Urinary bladder (tissue), 4 donors: ENCODE results near the gene SUN5. TPM values are rescaled to one million over a fixed set of nuclear protein-coding genes. Genes with fewer than 3 reads are reported as not detected.
"Not testable (repeated sequence)": the region's sequence is repeated elsewhere in the genome, so short reads cannot be mapped to it uniquely, and the experiment has no call there.

Source experiments
- DNase-seq: peaks from one replicate; pipeline ENCODE4 v3.0.0-alpha.2; 2015; ENCODE audit errors: extremely low spot score
- H3K27ac ChIP-seq: one replicate; pipeline ENCODE4 v1.5.1; 2013; ENCODE audit warnings: low read depth, mild to moderate bottlenecking, moderate library complexity
- H3K36me3 ChIP-seq: one replicate; pipeline ENCODE4 v1.6.1; 2013; ENCODE audit warnings: mild to moderate bottlenecking, moderate library complexity; ENCODE audit not compliant: insufficient read depth
- H3K4me1 ChIP-seq: one replicate; pipeline ENCODE4 v1.6.1; 2013; ENCODE audit warnings: mild to moderate bottlenecking, moderate library complexity; ENCODE audit not compliant: insufficient read depth
- H3K4me3 ChIP-seq: one replicate; pipeline ENCODE4 v1.5.1; 2013; ENCODE audit warnings: low read depth, low read length
- WGBS: extraction: QIAGEN DNeasy Blood & Tissue Kit; methylation state at CpG from one replicate; pipeline ENCODE4 v1.1.7; 2013; 5-methylcytosine and 5-hydroxymethylcytosine counted together
- polyA plus RNA-seq: library from polyadenylated mRNA; stranded (reverse); fragments of 200-250 nt; gene quantifications from one replicate; pipeline ENCODE4 v1.2.3, GENCODE V29; 2013
- total RNA-seq: library from RNA; depleted of rRNA; stranded (reverse); fragments of >200 nt; gene quantifications from one replicate; pipeline ENCODE4 v1.2.3, GENCODE V29; 2014
- donor health status: healthy with polysubstance abuse.
- donor health status: healthy.

SUN5 gene
- total and polyA plus RNA-seq, 2 donors, result not detected

DNA sequence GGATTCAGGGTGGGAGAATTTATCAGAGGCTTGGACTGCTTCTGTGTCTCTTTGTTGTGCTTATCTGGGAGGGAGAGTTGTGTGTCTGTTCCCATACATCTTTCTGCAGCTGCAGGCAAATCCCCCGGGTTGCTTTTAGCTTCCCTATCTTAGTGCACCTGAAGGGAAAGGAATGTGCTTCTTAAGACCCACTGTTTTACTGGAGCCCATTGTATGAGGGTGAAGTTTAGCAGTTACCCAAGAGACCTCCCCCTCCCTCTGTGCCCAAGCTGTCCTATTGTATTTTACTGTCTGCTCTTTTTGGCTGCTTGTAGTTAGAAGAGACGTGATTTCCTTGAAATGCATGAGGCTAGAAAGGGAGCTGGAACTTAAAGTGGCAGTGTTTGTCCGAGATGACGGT lies 53.7 kb downstream of the SUN5 start:
- not testable (repeated sequence) for H3K27ac ChIP-seq, H3K4me3 ChIP-seq, H3K36me3 ChIP-seq, H3K4me1 ChIP-seq, DNase-seq
- WGBS, result 12% methylated on average over 4 of the region's 4 CpGs

DNA sequence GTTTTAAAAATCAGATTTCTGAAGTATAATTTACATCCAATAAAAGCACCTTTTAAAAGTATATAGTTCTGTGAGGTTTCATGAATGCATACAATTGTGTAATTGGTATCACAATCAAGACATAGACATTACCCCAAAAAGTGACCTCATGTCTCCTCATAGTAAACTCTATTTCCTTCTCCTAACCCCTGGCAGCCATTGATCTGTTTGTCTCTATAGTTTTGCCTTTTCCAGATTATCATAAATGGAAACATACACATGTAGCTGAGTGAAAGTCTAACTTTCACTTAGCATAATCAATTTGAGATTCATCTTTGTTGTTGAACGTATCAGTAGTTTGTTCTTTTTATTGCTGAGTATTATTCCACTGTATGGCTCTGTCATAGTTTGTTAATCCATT lies 57.6 kb downstream of the SUN5 start:
- DNase-seq, result no peak
- Histone ChIP-seq H3K36me3 (no peaks in the 10 kb centered on the region), H3K4me1 (no peaks in the 10 kb centered on the region), H3K4me3 (no peak overlapping the region), H3K27ac (no peak overlapping the region)
- 73% methylated on average over 1 of the region's 1 CpG for WGBS

DNA sequence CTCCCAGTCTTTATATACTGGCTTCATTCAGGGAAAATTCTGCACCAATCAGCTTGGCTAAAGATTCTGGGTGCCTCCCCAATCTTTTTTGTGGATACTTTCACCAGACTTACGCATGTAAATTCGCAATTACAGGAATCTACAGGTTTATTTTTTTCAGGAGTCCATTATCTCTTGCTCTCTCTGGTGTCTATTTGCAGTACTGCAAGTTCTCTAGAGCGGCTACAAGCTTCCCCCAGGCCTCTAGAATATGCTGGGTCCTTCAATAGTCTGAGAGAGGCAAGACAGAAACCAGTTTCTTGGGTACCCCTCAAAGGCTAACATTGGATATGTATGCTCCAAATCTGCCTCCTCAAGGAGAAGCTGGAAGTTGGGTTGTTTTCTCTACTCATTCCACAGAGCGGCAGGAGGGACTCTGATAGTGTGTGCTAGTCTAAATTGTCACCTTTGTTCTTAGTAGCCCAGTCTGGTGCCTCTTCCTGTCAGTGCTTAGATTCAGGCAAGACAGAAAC lies 58.5 kb downstream of the SUN5 start:
- no peaks in the 10 kb centered on the region for H3K4me1 ChIP-seq
- WGBS, result 42% methylated on average over 4 of the region's 4 CpGs
- no peaks in the 10 kb centered on the region for H3K36me3 ChIP-seq
- no peak for DNase-seq
- H3K27ac ChIP-seq, result no peak overlapping the region
- H3K4me3 ChIP-seq, result no peak overlapping the region

DNA sequence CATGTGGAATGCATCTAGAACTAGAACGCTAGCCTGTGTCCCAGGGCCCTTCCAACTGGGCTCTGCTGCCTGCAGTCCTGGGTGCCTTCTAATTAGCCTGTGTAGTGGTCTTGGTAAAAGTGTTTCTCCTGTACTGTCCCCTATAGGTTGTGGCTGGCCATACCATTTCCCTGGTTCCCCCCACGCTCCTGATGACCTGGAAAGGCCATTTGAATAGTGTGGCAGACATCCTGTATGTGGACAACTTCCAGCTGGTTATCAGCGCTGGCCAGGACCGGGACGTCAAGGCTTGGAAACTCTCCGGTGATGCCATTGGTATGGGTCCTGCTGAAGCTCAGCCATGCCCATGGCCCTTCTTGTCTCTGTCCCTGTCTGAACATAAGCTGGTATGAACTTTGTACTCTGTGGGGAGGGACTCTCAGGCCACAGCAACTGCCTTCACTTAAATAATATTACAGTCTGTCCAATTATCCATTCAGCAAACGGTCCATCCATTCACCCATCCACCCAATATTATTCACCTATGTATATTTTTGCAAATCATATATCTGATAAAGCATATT lies 60.7 kb downstream of the SUN5 start:
- no peak overlapping the region for H3K4me3 ChIP-seq
- no peak for DNase-seq
- H3K4me1 ChIP-seq, result no peaks in the 10 kb centered on the region
- WGBS, result 83% methylated on average over 7 of the region's 7 CpGs
- no peaks in the 10 kb centered on the region for H3K36me3 ChIP-seq
- H3K27ac ChIP-seq, result no peak overlapping the region

DNA sequence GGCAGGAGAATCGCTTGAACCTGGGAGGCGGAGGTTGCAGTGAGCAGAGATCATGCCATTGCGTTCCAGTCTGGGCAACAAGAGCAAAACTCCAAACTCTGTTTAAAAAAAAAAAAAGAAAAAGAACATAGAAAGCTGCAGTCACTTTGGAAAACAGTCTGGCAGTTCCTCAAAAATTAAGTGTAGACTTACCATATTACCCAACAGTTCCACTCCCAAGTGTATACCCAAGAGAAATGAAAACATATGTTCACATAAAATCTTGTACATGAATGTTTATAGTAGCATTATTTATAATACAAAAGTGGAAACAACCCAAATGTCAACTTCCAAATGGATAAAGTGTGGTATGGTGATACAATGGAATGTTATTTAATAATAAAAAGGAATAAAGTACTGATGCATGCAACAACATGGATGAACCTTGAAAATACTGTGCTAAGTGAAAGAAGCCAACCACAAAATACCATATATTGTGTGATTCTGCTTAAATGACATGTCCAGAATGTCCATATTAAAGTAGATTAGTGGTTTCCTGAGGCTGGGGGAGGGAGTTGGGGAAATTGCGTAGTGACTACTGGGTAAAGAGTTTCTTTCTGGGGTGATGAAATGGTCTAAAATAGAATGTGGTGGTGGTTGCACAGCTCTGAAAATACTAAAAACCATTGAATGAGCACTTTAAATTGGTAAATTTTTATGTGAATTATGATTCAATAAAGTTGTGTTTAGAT lies 62.9 kb downstream of the SUN5 start:
- DNase-seq, result no peak
- Histone ChIP-seq H3K4me3 (no peak overlapping the region), H3K36me3 (no peaks in the 10 kb centered on the region), H3K4me1 (no peaks in the 10 kb centered on the region), H3K27ac (no peak overlapping the region)
- WGBS, result 84% methylated on average over 4 of the region's 4 CpGs

DNA sequence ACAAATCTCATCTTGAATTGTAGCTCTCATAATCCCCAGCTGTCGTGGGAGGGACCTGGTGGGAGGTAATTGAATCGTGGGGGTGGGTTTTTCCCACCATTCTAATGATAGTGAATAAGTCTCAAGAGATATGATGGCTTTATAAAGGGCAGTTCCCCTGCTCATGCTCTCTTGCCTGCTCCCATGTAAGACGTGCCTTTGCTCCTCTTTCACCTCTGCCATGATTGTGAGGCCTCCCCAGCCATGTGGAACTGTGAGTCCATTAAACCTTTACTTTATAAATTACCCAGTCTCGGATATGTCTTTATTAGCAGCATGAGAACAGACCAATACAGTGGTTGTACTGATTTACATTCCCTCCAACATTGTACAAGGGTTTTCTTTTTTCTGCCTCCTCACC lies 69.7 kb downstream of the SUN5 start:
- no peaks in the 10 kb centered on the region for H3K36me3 ChIP-seq
- no peaks in the 10 kb centered on the region for H3K4me1 ChIP-seq
- no peak overlapping the region for H3K27ac ChIP-seq
- DNase-seq, result no peak
- no peak overlapping the region for H3K4me3 ChIP-seq
- WGBS, result 53% methylated on average over 4 of the region's 4 CpGs

Other genes with a start within 250 kb of the SUN5 start
- 2.4 TPM for gene DNMT3B, start 242.0 kb downstream of the SUN5 start, total RNA-seq
- 1.0 TPM for gene DNMT3B, start 242.0 kb downstream of the SUN5 start, polyA plus RNA-seq
- 86.5 TPM for gene MAPRE1, start 184.5 kb downstream of the SUN5 start, total RNA-seq
- 84.7 TPM for gene MAPRE1, start 184.5 kb downstream of the SUN5 start, polyA plus RNA-seq
- 0.95 TPM for gene EFCAB8, start 145.5 kb downstream of the SUN5 start, total RNA-seq
- gene EFCAB8, start 145.5 kb downstream of the SUN5 start, polyA plus RNA-seq, result 0.11 TPM
- not detected for gene BPIFB2, start 3.3 kb upstream of the SUN5 start, total RNA-seq
- gene BPIFB2, start 3.3 kb upstream of the SUN5 start, polyA plus RNA-seq, result not detected
- gene BPIFB6, start 27.2 kb upstream of the SUN5 start, total RNA-seq, result not detected
- gene BPIFB6, start 27.2 kb upstream of the SUN5 start, polyA plus RNA-seq, result not detected
- gene BPIFB3, start 49.5 kb upstream of the SUN5 start, total RNA-seq, result not detected
- gene BPIFB3, start 49.5 kb upstream of the SUN5 start, polyA plus RNA-seq, result not detected
- gene BPIFB4, start 75.2 kb upstream of the SUN5 start, total RNA-seq, result not detected
- 0.06 TPM for gene BPIFB4, start 75.2 kb upstream of the SUN5 start, polyA plus RNA-seq
- not detected for gene BPIFA2, start 163.7 kb upstream of the SUN5 start, total RNA-seq
- gene BPIFA2, start 163.7 kb upstream of the SUN5 start, polyA plus RNA-seq, result not detected
- not detected for gene BPIFA3, start 212.9 kb upstream of the SUN5 start, total RNA-seq
- not detected for gene BPIFA3, start 212.9 kb upstream of the SUN5 start, polyA plus RNA-seq
- not detected for gene BPIFA1, start 231.6 kb upstream of the SUN5 start, total RNA-seq
- not detected for gene BPIFA1, start 231.6 kb upstream of the SUN5 start, polyA plus RNA-seq